H9 (cell line): ENCODE data around the gene POGLUT2. TPM values are rescaled to one million over a fixed set of nuclear protein-coding genes. Genes with fewer than 3 reads are reported as not detected.

Experiments
- DNase-seq: peaks from one replicate; pipeline ENCODE4 v3.0.0-alpha.2; 2017
- H2AFZ ChIP-seq: one replicate; pipeline ENCODE4 v1.6.1; 2013; ENCODE audit warnings: mild to moderate bottlenecking, low read length, control low read depth, moderate library complexity
- H2AK5ac ChIP-seq: 2 replicates; pipeline ENCODE4 v1.6.1; 2013; ENCODE audit warnings: low read length, control low read depth, mixed read lengths; ENCODE audit not compliant: insufficient read length
- H2BK120ac ChIP-seq: one replicate; pipeline ENCODE4 v1.6.1; 2013; ENCODE audit warnings: low read depth, mild to moderate bottlenecking, low read length, control low read depth, inconsistent platforms; ENCODE audit not compliant: poor library complexity, severe bottlenecking
- H2BK12ac ChIP-seq: 2 replicates; pipeline ENCODE4 v1.6.1; 2013; ENCODE audit warnings: low read length, control low read depth, mixed read lengths, low read depth; ENCODE audit not compliant: insufficient read length
- H2BK15ac ChIP-seq: 2 replicates; pipeline ENCODE4 v1.6.1; 2013; ENCODE audit warnings: low read depth, low read length, control low read depth
- H2BK20ac ChIP-seq: one replicate; pipeline ENCODE4 v1.6.1; 2013; ENCODE audit warnings: low read depth, mild to moderate bottlenecking, low read length, control low read depth, inconsistent platforms; ENCODE audit not compliant: poor library complexity, severe bottlenecking
- H2BK5ac ChIP-seq: 2 replicates; pipeline ENCODE4 v1.6.1; 2013; ENCODE audit warnings: low read length, control low read depth, mixed read lengths; ENCODE audit not compliant: insufficient read length
- H3K14ac ChIP-seq: 2 replicates; pipeline ENCODE4 v1.6.1; 2013; ENCODE audit warnings: low read length, control low read depth; ENCODE audit not compliant: insufficient read depth
- H3K18ac ChIP-seq: 2 replicates; pipeline ENCODE4 v1.6.1; 2013; ENCODE audit warnings: low read depth, mild to moderate bottlenecking, mixed read lengths, low read length, control low read depth; ENCODE audit not compliant: insufficient read length
- H3K23ac ChIP-seq: 2 replicates; pipeline ENCODE4 v1.6.1; 2013; ENCODE audit warnings: low read length, control low read depth, mixed read lengths, low read depth; ENCODE audit not compliant: insufficient read length
- H3K23me2 ChIP-seq: 2 replicates; pipeline ENCODE4 v1.6.1; 2013; ENCODE audit warnings: low read depth, mild to moderate bottlenecking, mixed read lengths, low read length, control low read depth; ENCODE audit not compliant: insufficient read length, poor library complexity, severe bottlenecking
- H3K27ac ChIP-seq: 2 replicates; pipeline ENCODE4 v1.5.1; 2013; ENCODE audit warnings: low read length, control low read depth, mixed read lengths, low read depth; ENCODE audit not compliant: insufficient read length
- H3K27me3 ChIP-seq: 2 replicates; pipeline ENCODE4 v1.6.1; 2013; ENCODE audit warnings: low read length, control low read depth, inconsistent platforms; ENCODE audit not compliant: insufficient read depth
- H3K4ac ChIP-seq: 2 replicates; pipeline ENCODE4 v1.6.1; 2013; ENCODE audit warnings: low read depth, mild to moderate bottlenecking, control low read depth, inconsistent platforms, low read length, moderate library complexity
- H3K4me1 ChIP-seq: 2 replicates; pipeline ENCODE4 v1.6.1; 2013; ENCODE audit warnings: low read length, control low read depth, inconsistent platforms; ENCODE audit not compliant: insufficient read depth
- H3K4me2 ChIP-seq: 2 replicates; pipeline ENCODE4 v1.6.1; 2013; ENCODE audit warnings: low read length, control low read depth, mixed read lengths; ENCODE audit not compliant: insufficient read length, insufficient read depth
- H3K56ac ChIP-seq: 2 replicates; pipeline ENCODE4 v1.6.1; 2013; ENCODE audit warnings: low read depth, mild to moderate bottlenecking, mixed read lengths, low read length, control low read depth; ENCODE audit not compliant: insufficient read length
- H3K79me1 ChIP-seq: 2 replicates; pipeline ENCODE4 v1.6.1; 2013; ENCODE audit warnings: low read depth, mild to moderate bottlenecking, moderate library complexity, low read length, control low read depth, inconsistent platforms; ENCODE audit not compliant: insufficient read depth, poor library complexity, severe bottlenecking
- H3K79me2 ChIP-seq: 2 replicates; pipeline ENCODE4 v1.6.1; 2013; ENCODE audit warnings: low read length, control low read depth, inconsistent platforms; ENCODE audit not compliant: insufficient read depth
- H3K9ac ChIP-seq: 2 replicates; pipeline ENCODE4 v1.6.1; 2013; ENCODE audit warnings: low read length, control low read depth, mixed read lengths; ENCODE audit not compliant: insufficient read length; ENCODE audit errors: extremely low read depth
- H3K9me3 ChIP-seq: one replicate; pipeline ENCODE4 v1.6.1; 2013; ENCODE audit warnings: low read depth, low read length, inconsistent platforms; ENCODE audit not compliant: control insufficient read depth
- H3T11ph ChIP-seq: one replicate; pipeline ENCODE4 v1.6.1; 2013; ENCODE audit warnings: mild to moderate bottlenecking, low read length, control low read depth, inconsistent platforms
- H4K20me1 ChIP-seq: one replicate; pipeline ENCODE4 v1.6.1; 2013; ENCODE audit not compliant: control insufficient read depth, insufficient read length, insufficient read depth
- H4K5ac ChIP-seq: 2 replicates; pipeline ENCODE4 v1.6.1; 2013; ENCODE audit warnings: low read depth, mild to moderate bottlenecking, mixed read lengths, low read length, control low read depth; ENCODE audit not compliant: insufficient read length
- H4K8ac ChIP-seq: replicated peaks from 2 replicates; pipeline ENCODE4 v1.6.1; 2013; ENCODE audit warnings: low read length, control low read depth, mixed read lengths, low read depth; ENCODE audit not compliant: insufficient read length
- H4K91ac ChIP-seq: 2 replicates; pipeline ENCODE4 v1.6.1; 2013; ENCODE audit warnings: low read depth, mild to moderate bottlenecking, moderate library complexity, mixed read lengths, low read length, control low read depth; ENCODE audit not compliant: insufficient read length
- H3K27ac Mint-ChIP-seq, 3 experiments: 2 replicates in 2 of 3; 3 replicates in 1 of 3; pipeline ENCODE4 v1.8.0; 2020 to 2021; ENCODE audit warnings: mixed read lengths in 3 of 3, mild to moderate bottlenecking in 1 of 3, moderate library complexity in 1 of 3
- H3K27me3 Mint-ChIP-seq: 2 replicates; pipeline ENCODE4 v1.8.0; 2021; ENCODE audit warnings: low read depth, mild to moderate bottlenecking, moderate library complexity, mixed read lengths
- H3K36me3 Mint-ChIP-seq, 3 experiments: 2 replicates in 2 of 3; 3 replicates in 1 of 3; pipeline ENCODE4 v1.8.0; 2020 to 2021; ENCODE audit warnings: low read depth in 3 of 3, mixed read lengths in 3 of 3; ENCODE audit not compliant: insufficient read depth in 1 of 3
- H3K4me1 Mint-ChIP-seq, 2 experiments: 2 replicates each; pipeline ENCODE4 v1.8.0; 2020; ENCODE audit warnings: mixed read lengths in 2 of 2
- H3K4me3 Mint-ChIP-seq, 2 experiments: 2 replicates in 1 of 2; 3 replicates in 1 of 2; pipeline ENCODE4 v1.8.0; 2020 to 2021; ENCODE audit warnings: mild to moderate bottlenecking in 2 of 2, mixed read lengths in 2 of 2, moderate library complexity in 1 of 2
- H3K9me3 Mint-ChIP-seq, 2 experiments: 2 replicates in 1 of 2; 3 replicates in 1 of 2; pipeline ENCODE4 v1.8.0; 2020; ENCODE audit warnings: mild to moderate bottlenecking in 2 of 2, mixed read lengths in 2 of 2, moderate library complexity in 1 of 2
- WGBS: extraction: QIAGEN DNeasy Blood & Tissue Kit; methylation state at CpG from one replicate; pipeline ENCODE4 v1.1.7; 2013; ENCODE audit warnings: missing lambda C conversion rate, low lambda C conversion rate, mixed read lengths; ENCODE audit not compliant: insufficient read length; ENCODE audit errors: extremely low coverage; 5-methylcytosine and 5-hydroxymethylcytosine counted together
- total RNA-seq: library from RNA; stranded (reverse); gene quantifications from 2 replicates; pipeline ENCODE4 v1.2.1, GENCODE V29; 2021
- TF ChIP-seq, protein P1 (sequence below): fragments of 200-600 bp; sonication (generic); conservative IDR thresholded peaks from 3 replicates; pipeline ENCODE4 v1.8.0; 2021; ENCODE audit warnings: antibody characterized with exemption, mild to moderate bottlenecking

POGLUT2 gene
- total RNA-seq, 1 experiment from 2014 or later: 23.5 TPM

DNA sequence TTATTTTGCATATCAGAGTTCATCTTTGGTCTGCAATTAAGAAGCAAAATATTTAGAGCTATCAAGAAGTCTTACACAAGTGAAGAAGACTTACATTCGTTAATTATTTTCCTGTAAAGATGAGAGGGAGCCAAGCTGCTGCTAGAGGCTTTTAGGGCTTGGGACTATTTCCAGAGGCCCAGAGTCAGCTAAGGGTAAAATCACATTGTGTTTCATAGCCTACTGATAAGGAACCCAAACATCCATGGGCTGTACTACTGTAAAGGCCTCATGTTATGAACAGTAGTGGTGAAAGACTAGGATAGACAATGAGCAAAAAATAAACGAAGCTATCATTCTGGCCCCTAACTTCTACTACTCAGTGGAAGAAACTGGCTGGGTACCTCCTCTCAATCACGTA is 14.3 kb downstream of the POGLUT2 start:
- peaks cover 17 to 20% of the 10 kb centered on the region in 2 experiments for H3K9me3 Mint-ChIP-seq
- DNase-seq: no peak
- Histone ChIP-seq H3K23me2 (no peaks in the 10 kb centered on the region), H3K4ac (no peak overlapping the region), H2BK15ac (no peak overlapping the region), H4K5ac (no peak overlapping the region), H3K23ac (no peak overlapping the region), H3K9ac (no peak overlapping the region), H3K4me1 (no peaks in the 10 kb centered on the region; the same call in 1 of the 2 replicates), H2AFZ (no peak overlapping the region), H3K79me1 (no peaks in the 10 kb centered on the region), H3K27ac (no peak overlapping the region), H3K79me2 (no peaks in the 10 kb centered on the region), H3K9me3 (no peaks in the 10 kb centered on the region), H3K27me3 (no peaks in the 10 kb centered on the region), H3T11ph (no peak overlapping the region), H3K18ac (no peak overlapping the region), H2BK20ac (no peak overlapping the region), H2BK12ac (no peak overlapping the region), H3K4me2 (no peak overlapping the region), H2BK5ac (no peak overlapping the region), H3K14ac (no peak overlapping the region), H4K8ac (no peak overlapping the region), H2AK5ac (no peak overlapping the region), H3K56ac (no peak overlapping the region), H2BK120ac (no peak overlapping the region), H4K91ac (no peak overlapping the region), H4K20me1 (no peaks in the 10 kb centered on the region)
- no peak overlapping the region for H3K4me3 Mint-ChIP-seq
- peaks cover 8 to 12% of the 10 kb centered on the region in 2 experiments for H3K4me1 Mint-ChIP-seq
- H3K27ac Mint-ChIP-seq: no peak overlapping the region; a peak in 1 of 7 replicates
- TF ChIP-seq, protein P1, sequence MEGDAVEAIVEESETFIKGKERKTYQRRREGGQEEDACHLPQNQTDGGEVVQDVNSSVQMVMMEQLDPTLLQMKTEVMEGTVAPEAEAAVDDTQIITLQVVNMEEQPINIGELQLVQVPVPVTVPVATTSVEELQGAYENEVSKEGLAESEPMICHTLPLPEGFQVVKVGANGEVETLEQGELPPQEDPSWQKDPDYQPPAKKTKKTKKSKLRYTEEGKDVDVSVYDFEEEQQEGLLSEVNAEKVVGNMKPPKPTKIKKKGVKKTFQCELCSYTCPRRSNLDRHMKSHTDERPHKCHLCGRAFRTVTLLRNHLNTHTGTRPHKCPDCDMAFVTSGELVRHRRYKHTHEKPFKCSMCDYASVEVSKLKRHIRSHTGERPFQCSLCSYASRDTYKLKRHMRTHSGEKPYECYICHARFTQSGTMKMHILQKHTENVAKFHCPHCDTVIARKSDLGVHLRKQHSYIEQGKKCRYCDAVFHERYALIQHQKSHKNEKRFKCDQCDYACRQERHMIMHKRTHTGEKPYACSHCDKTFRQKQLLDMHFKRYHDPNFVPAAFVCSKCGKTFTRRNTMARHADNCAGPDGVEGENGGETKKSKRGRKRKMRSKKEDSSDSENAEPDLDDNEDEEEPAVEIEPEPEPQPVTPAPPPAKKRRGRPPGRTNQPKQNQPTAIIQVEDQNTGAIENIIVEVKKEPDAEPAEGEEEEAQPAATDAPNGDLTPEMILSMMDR: no peak
- WGBS: no CpG with 5 or more reads among the region's 3 CpGs
- H3K27me3 Mint-ChIP-seq: 0 out of 2 replicates have a peak, but pooled peaks cover 2% of the 10 kb centered on the region
- peaks cover 37 to 61% (median 45%) of the 10 kb centered on the region in 3 experiments for H3K36me3 Mint-ChIP-seq
